ENCODE data around the gene C20orf202. TPM values are rescaled to one million over a fixed set of nuclear protein-coding genes. Genes with fewer than 3 reads are reported as not detected.
A peak's percentile ranks its signal among the peaks of the same experiment; 100 is the strongest.

The C20orf202 gene
- total and polyA plus RNA-seq, 8 donors: 0.76 to 1.7 (median 1.3) TPM; not detected in 1

DNA sequence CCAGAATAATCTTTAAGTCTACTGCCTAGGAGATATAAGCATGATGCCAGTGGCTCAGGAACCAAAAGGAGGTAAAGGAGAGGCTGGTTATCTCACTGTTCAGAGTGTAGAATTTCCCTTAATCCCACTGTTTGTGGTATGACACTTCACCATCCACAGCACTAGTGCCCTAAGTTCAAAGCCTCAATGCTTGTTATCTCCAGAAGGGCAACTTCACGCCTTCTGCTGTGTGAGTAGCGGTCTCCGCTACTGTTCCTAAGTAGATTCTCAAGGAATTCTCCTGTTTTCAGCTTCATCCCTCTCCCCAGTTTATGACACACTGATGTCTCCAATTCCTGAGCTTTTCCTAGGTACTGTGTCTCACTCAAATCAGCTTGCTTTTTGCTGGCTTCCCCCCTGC, 49.2 kb downstream of the C20orf202 start:
- ATAC-seq (no peak), DNase-seq (no peak)
- no peaks in the 10 kb centered on the region for H3K9me3 ChIP-seq
- no peaks in the 10 kb centered on the region for H3K36me3 ChIP-seq
- H3K27ac ChIP-seq: no peak overlapping the region
- no peaks in the 10 kb centered on the region for H3K4me1 ChIP-seq
- no peak overlapping the region for H3K4me3 ChIP-seq
- TF ChIP-seq CTCF (IDR thresholded peaks at IDR 0.05): no peak
- intact Hi-C loops (cut with DNase I): no loop called here
- H3K27me3 ChIP-seq: peaks cover 8 to 23% of the 10 kb centered on the region in 2 donors

GRCh38 chr20:1254254-1254653, 51.0 kb downstream of the C20orf202 start:
- intact Hi-C loops (cut with DNase I): no loop called here
- ATAC-seq: no peak
- Histone ChIP-seq H3K36me3 (no peaks in the 10 kb centered on the region), H3K27ac (no peak overlapping the region), H3K4me1 (no peaks in the 10 kb centered on the region), H3K9me3 (no peaks in the 10 kb centered on the region), H3K27me3 (peaks cover 8 to 23% of the 10 kb centered on the region in 2 donors), H3K4me3 (no peak overlapping the region)
- no peak for TF ChIP-seq CTCF (IDR thresholded peaks at IDR 0.05)
- peak in 1 of 4 donors; percentile 60 for DNase-seq

GRCh38 chr20:1255675-1256074, 52.4 kb downstream of the C20orf202 start:
- intact Hi-C loops (cut with DNase I): no loop called here

More at GRCh38 chr20:1255675-1256074, 52.4 kb downstream of the C20orf202 start:
- TF ChIP-seq CTCF (IDR thresholded peaks at IDR 0.05): no peak
- Histone ChIP-seq H3K9me3 (no peaks in the 10 kb centered on the region), H3K4me1 (no peaks in the 10 kb centered on the region), H3K36me3 (no peaks in the 10 kb centered on the region), H3K27ac (no peak overlapping the region), H3K27me3 (peaks cover 8 to 23% of the 10 kb centered on the region in 2 donors), H3K4me3 (no peak overlapping the region)
- DNase-seq (no peak), ATAC-seq (no peak)

Other genes with a start within 250 kb of the C20orf202 start
- gene RSPO4, start 201.1 kb upstream of the C20orf202 start, total RNA-seq: 1 to 10 TPM; 2.2 to 6.1 TPM
- 1 to 10 TPM; 2.6 to 4.3 (median 3.4) TPM for gene RSPO4, start 201.1 kb upstream of the C20orf202 start, polyA plus RNA-seq (ENCODE audit: insufficient read length in 6 of 6)
- 100 to 1,000 TPM; 121 to 149 TPM for gene PSMF1, start 84.9 kb upstream of the C20orf202 start, total RNA-seq
- 100 to 1,000 TPM; 123 to 142 (median 130) TPM for gene PSMF1, start 84.9 kb upstream of the C20orf202 start, polyA plus RNA-seq (ENCODE audit: insufficient read length in 6 of 6)
- gene TMEM74B, start 18.5 kb upstream of the C20orf202 start, total RNA-seq: 1 to 10 TPM; 4.0 to 5.0 TPM
- 10 to 100 TPM; 10.4 to 16.3 (median 13.7) TPM for gene TMEM74B, start 18.5 kb upstream of the C20orf202 start, polyA plus RNA-seq (ENCODE audit: insufficient read length in 6 of 6)
- gene RAD21L1, start 22.6 kb downstream of the C20orf202 start, total RNA-seq: not detected
- not detected for gene RAD21L1, start 22.6 kb downstream of the C20orf202 start, polyA plus RNA-seq (ENCODE audit: insufficient read length in 6 of 6)
- 1 to 10 TPM; 4.8 to 5.9 TPM for gene SNPH, start 62.8 kb downstream of the C20orf202 start, total RNA-seq
- gene SNPH, start 62.8 kb downstream of the C20orf202 start, polyA plus RNA-seq (ENCODE audit: insufficient read length in 6 of 6): 1 to 10 TPM; 1.8 to 3.4 (median 2.2) TPM
- gene SDCBP2, start 125.7 kb downstream of the C20orf202 start, total RNA-seq: 10 to 100 TPM; 13.5 to 21.5 TPM
- gene SDCBP2, start 125.7 kb downstream of the C20orf202 start, polyA plus RNA-seq (ENCODE audit: insufficient read length in 6 of 6): 1 to 10 TPM; 1.8 to 3.3 (median 2.9) TPM
- 100 to 1,000 TPM; 278 to 385 TPM for gene FKBP1A, start 189.6 kb downstream of the C20orf202 start, total RNA-seq
- 100 to 1,000 TPM; 400 to 507 (median 446) TPM for gene FKBP1A, start 189.6 kb downstream of the C20orf202 start, polyA plus RNA-seq (ENCODE audit: insufficient read length in 6 of 6)